H1 (cell line): Measurements from ENCODE around the gene C17orf100. TPM values are rescaled to one million over a fixed set of nuclear protein-coding genes. Genes with fewer than 3 reads are reported as not detected.

Experiments
- CTCF ChIA-PET: fragments of 300-600 bp; sonication (Branson Sonifier 250); formaldehyde crosslinking; loops from one replicate; lab custom pipeline; 2021; ENCODE audit not compliant: partially characterized antibody; lab: Charles Lee
- POLR2A ChIA-PET: fragments of 300-600 bp; sonication (Branson Sonifier 250); formaldehyde crosslinking; loops from one replicate; lab custom pipeline; 2021; ENCODE audit warnings: inconsistent platforms; ENCODE audit not compliant: partially characterized antibody; lab: Charles Lee
- DNase-seq, 2 experiments: peaks; one replicate each; pipeline versions ENCODE4 v3.0.0 to v3.0.0-alpha.2; 2010 to 2022; ENCODE audit warnings: low spot score in 2 of 2, low read depth in 1 of 2, mixed read lengths in 1 of 2
- FAIRE-seq: peaks from 2 replicates; lab custom pipeline; 2011; peaks lifted over from hg19 to GRCh38; lab: Jason Lieb, UNC
- H2AFZ ChIP-seq: 2 replicates; pipeline ENCODE4 v1.8.1; 2012; ENCODE audit warnings: low read length, inconsistent platforms
- H2AK5ac ChIP-seq: 2 replicates; pipeline ENCODE4 v1.6.1; 2013; ENCODE audit warnings: low read depth, low read length
- H2BK120ac ChIP-seq: replicated peaks from 2 replicates; pipeline ENCODE3; 2013; ENCODE audit warnings: low read depth, low read length, inconsistent platforms
- H2BK12ac ChIP-seq: 2 replicates; pipeline ENCODE4 v1.6.1; 2013; ENCODE audit warnings: low read depth, low read length
- H2BK15ac ChIP-seq: 2 replicates; pipeline ENCODE4 v1.6.1; 2013; ENCODE audit warnings: low read length
- H2BK20ac ChIP-seq: 2 replicates; pipeline ENCODE4 v1.6.1; 2013; ENCODE audit warnings: low read length
- H2BK5ac ChIP-seq: 2 replicates; pipeline ENCODE4 v1.6.1; 2013; ENCODE audit warnings: low read depth, low read length
- H3K14ac ChIP-seq: 2 replicates; pipeline ENCODE4 v1.6.1; 2013; ENCODE audit warnings: inconsistent platforms; ENCODE audit not compliant: insufficient read length
- H3K18ac ChIP-seq: 2 replicates; pipeline ENCODE4 v1.6.1; 2013; ENCODE audit warnings: low read length; ENCODE audit errors: extremely low read depth
- H3K23ac ChIP-seq: 2 replicates; pipeline ENCODE4 v1.6.1; 2013; ENCODE audit warnings: inconsistent platforms; ENCODE audit not compliant: insufficient read length
- H3K23me2 ChIP-seq: 2 replicates; pipeline ENCODE4 v1.6.1; 2013; ENCODE audit warnings: low read depth, low read length
- H3K27ac ChIP-seq: 2 replicates; pipeline ENCODE4 v1.6.1; 2011; ENCODE audit warnings: low read depth, low read length, inconsistent platforms
- H3K27me3 ChIP-seq, 4 experiments: replicated peaks in 1 of 4; 1 replicate in 1 of 4; 2 replicates in 3 of 4; pipeline versions ENCODE4 v1.6.1 to v1.8.1; 2011 to 2013; ENCODE audit warnings: low read length in 3 of 4, mild to moderate bottlenecking in 3 of 4, inconsistent platforms in 2 of 4, mixed read lengths in 2 of 4, moderate library complexity in 1 of 4; ENCODE audit not compliant: control insufficient read depth in 3 of 4, insufficient read depth in 3 of 4; ENCODE audit errors: extremely low read depth in 1 of 4
- H3K36me3 ChIP-seq, 4 experiments: 2 replicates each; pipeline versions ENCODE4 v1.6.1 to v1.8.1; 2011 to 2013; ENCODE audit warnings: mild to moderate bottlenecking in 4 of 4, low read length in 3 of 4, moderate library complexity in 2 of 4, control low read depth in 1 of 4, inconsistent platforms in 1 of 4; ENCODE audit not compliant: insufficient read depth in 4 of 4, control insufficient read depth in 2 of 4
- H3K4ac ChIP-seq: replicated peaks from 2 replicates; pipeline ENCODE3; 2013; ENCODE audit warnings: low read length, low read depth, mixed read lengths, inconsistent platforms; ENCODE audit not compliant: insufficient read length
- H3K4me1 ChIP-seq, 4 experiments: replicated peaks in 1 of 4; 1 replicate in 1 of 4; 2 replicates in 3 of 4; pipeline versions ENCODE4 v1.6.1 to v1.8.1; 2011 to 2013; ENCODE audit warnings: low read length in 3 of 4, inconsistent platforms in 2 of 4, mixed read lengths in 1 of 4; ENCODE audit not compliant: insufficient read depth in 4 of 4, control insufficient read depth in 3 of 4
- H3K4me2 ChIP-seq, 2 experiments: 2 replicates each; pipeline versions ENCODE4 v1.6.1 to v1.8.1; 2011 to 2013; ENCODE audit warnings: low read depth in 2 of 2, low read length in 2 of 2, control low read depth in 1 of 2, inconsistent platforms in 1 of 2, mild to moderate bottlenecking in 1 of 2; ENCODE audit not compliant: insufficient read depth in 1 of 2
- H3K4me3 ChIP-seq, 4 experiments: fragments of 200-600, 300-600 bp in 1 of 4; sonication (generic), shearing (Covaris generic), sonication (Bioruptor Twin) in 1 of 4; 2 replicates each; pipeline versions ENCODE4 v1.5.1 to v1.8.1; 2011 to 2016; ENCODE audit warnings: low read length in 4 of 4, low read depth in 3 of 4, control low read depth in 2 of 4, inconsistent platforms in 2 of 4, mild to moderate bottlenecking in 2 of 4, mixed read lengths in 1 of 4, moderate library complexity in 1 of 4; ENCODE audit not compliant: insufficient read depth in 2 of 4; ENCODE audit errors: extremely low read depth in 1 of 4
- H3K56ac ChIP-seq: replicated peaks from 2 replicates; pipeline ENCODE3; 2013; ENCODE audit warnings: low read depth, mild to moderate bottlenecking, mixed read lengths, low read length, inconsistent platforms; ENCODE audit not compliant: insufficient read length
- H3K79me1 ChIP-seq: 2 replicates; pipeline ENCODE4 v1.6.1; 2013; ENCODE audit warnings: low read depth, low read length, control low read depth
- H3K79me2 ChIP-seq, 2 experiments: 2 replicates each; pipeline versions ENCODE4 v1.6.1 to v1.8.1; 2012 to 2013; ENCODE audit warnings: low read length in 2 of 2, mild to moderate bottlenecking in 2 of 2, inconsistent platforms in 1 of 2; ENCODE audit not compliant: insufficient read depth in 2 of 2, control insufficient read depth in 1 of 2
- H3K9ac ChIP-seq, 4 experiments: replicated peaks in 1 of 4; 1 replicate in 1 of 4; 2 replicates in 3 of 4; pipeline versions ENCODE4 v1.6.1 to v1.8.1; 2011 to 2013; ENCODE audit warnings: low read depth in 3 of 4, low read length in 3 of 4, control low read depth in 2 of 4, mild to moderate bottlenecking in 2 of 4, moderate library complexity in 2 of 4, inconsistent platforms in 1 of 4; ENCODE audit errors: extremely low read depth in 1 of 4
- H3K9me3 ChIP-seq, 2 experiments: 2 replicates each; pipeline versions ENCODE4 v1.6.1 to v1.8.1; 2012 to 2013; ENCODE audit warnings: mild to moderate bottlenecking in 2 of 2, moderate library complexity in 2 of 2, control low read depth in 1 of 2, inconsistent platforms in 1 of 2, low read depth in 1 of 2, low read length in 1 of 2, mixed read lengths in 1 of 2; ENCODE audit not compliant: insufficient read depth in 2 of 2
- H4K20me1 ChIP-seq, 2 experiments: replicated peaks in 1 of 2; 2 replicates each; pipeline versions ENCODE3 to v1.8.1; 2011 to 2013; ENCODE audit warnings: inconsistent platforms in 2 of 2, low read length in 2 of 2, mild to moderate bottlenecking in 1 of 2; ENCODE audit not compliant: insufficient read depth in 2 of 2, control insufficient read depth in 1 of 2
- H4K5ac ChIP-seq: 2 replicates; pipeline ENCODE4 v1.6.1; 2013; ENCODE audit warnings: low read length, low read depth, mixed read lengths, inconsistent platforms; ENCODE audit not compliant: insufficient read length
- H4K8ac ChIP-seq: 2 replicates; pipeline ENCODE4 v1.8.0; 2013; ENCODE audit warnings: mild to moderate bottlenecking, moderate library complexity, low read length, inconsistent platforms; ENCODE audit not compliant: insufficient read depth; ENCODE audit errors: extremely low read depth
- H4K91ac ChIP-seq: replicated peaks from 2 replicates; pipeline ENCODE3; 2013; ENCODE audit warnings: low read length, mixed read lengths, inconsistent platforms; ENCODE audit not compliant: insufficient read length
- HDAC6 ChIP-seq: IDR thresholded peaks from one replicate; pipeline ENCODE4 v1.7.1; 2012; ENCODE audit warnings: low read depth, mild to moderate bottlenecking, inconsistent platforms, low read length, moderate library complexity
- WGBS, 2 experiments: shearing (Covaris generic) in 1 of 2; methylation state at CpG; one replicate each; pipeline versions ENCODE4 v1.1.6 to v1.1.7; 2013 to 2015; ENCODE audit warnings: low lambda C conversion rate in 2 of 2, mixed read lengths in 2 of 2, inconsistent platforms in 1 of 2, low coverage in 1 of 2, missing lambda C conversion rate in 1 of 2; ENCODE audit not compliant: insufficient replicate concordance in 2 of 2, insufficient coverage in 1 of 2, insufficient read length in 1 of 2; ENCODE audit errors: extremely low coverage in 1 of 2, missing lambda C conversion rate in 1 of 2; 5-methylcytosine and 5-hydroxymethylcytosine counted together
- polyA plus RNA-seq, 7 experiments: library from polyadenylated mRNA; depleted of rRNA in 3 of 7; stranded (reverse) in 5 of 7; unstranded in 2 of 7; fragments of >200 nt in 5 of 7; fragments of 200-250 nt in 2 of 7; gene quantifications; 1 replicate in 5 of 7; 2 replicates in 1 of 7; 4 replicates in 1 of 7; pipeline versions ENCODE4 v1.2.1 to v1.2.3, GENCODE V29; 2011 to 2013; ENCODE audit warnings: missing spikeins in 2 of 7, mixed read lengths in 2 of 7
- total RNA-seq: library from RNA; stranded (reverse); fragmentation: NEBNext Ultra II Directional; extraction: Animal tissue kit (Norgen Biotek cat#: 25700); gene quantifications from 2 replicates; pipeline ENCODE4 v1.2.1, GENCODE V29; 2021

Gene C17orf100
- total and polyA plus RNA-seq, 2 of the 8 experiments (the other 6 are each of a cell fraction or from before 2014, with no cell fraction given) = 2.1 to 2.8 TPM

GRCh38 chr17:6670999-6671398 is 19.4 kb downstream of the C17orf100 start:
- no peak overlapping the region for H3K14ac ChIP-seq
- H2BK12ac ChIP-seq = no peak overlapping the region
- H3K4me1 ChIP-seq = peaks cover 0 to 2% (median 1%) of the 10 kb centered on the region in 4 experiments; a peak in 1 of 7 replicates
- no peak for TF ChIP-seq HDAC6
- DNase-seq = no peak
- no peak overlapping the region for H3K4me2 ChIP-seq
- no peak overlapping the region for H3K23ac ChIP-seq
- no peak overlapping the region for H2AFZ ChIP-seq
- H2AK5ac ChIP-seq = no peak overlapping the region
- CTCF ChIA-PET = interaction anchor here (0.7 to 3.5 kb wide), 6 partner anchors 32 to 222 kb away, joined by 3 to 24 read pairs (median 7); no protein-coding TSS in a partner anchor
- H3K27me3 ChIP-seq = 0 out of 7 replicates have a peak, but pooled peaks cover 0 to 2% (median 0%) of the 10 kb centered on the region in 4 experiments
- H4K5ac ChIP-seq = no peak overlapping the region
- no peak overlapping the region for H4K91ac ChIP-seq
- POLR2A ChIA-PET = no interaction called here
- H3K9ac ChIP-seq = no peak overlapping the region
- H3K4me3 ChIP-seq = no peak overlapping the region
- H3K36me3 ChIP-seq = no peaks in the 10 kb centered on the region
- no peaks in the 10 kb centered on the region for H3K9me3 ChIP-seq
- H2BK5ac ChIP-seq = no peak overlapping the region
- no peaks in the 10 kb centered on the region for H3K23me2 ChIP-seq
- FAIRE-seq = no peak
- WGBS, 2 experiments = 86% methylated on average over 6 of the region's 6 CpGs; no CpG with 5 or more reads in 1 of the 2 experiments
- H2BK20ac ChIP-seq = no peak overlapping the region
- no peak overlapping the region for H3K18ac ChIP-seq
- H3K79me1 ChIP-seq = no peaks in the 10 kb centered on the region
- no peak overlapping the region for H3K27ac ChIP-seq
- no peak overlapping the region for H3K56ac ChIP-seq
- no peaks in the 10 kb centered on the region for H3K79me2 ChIP-seq
- no peak overlapping the region for H2BK120ac ChIP-seq
- H3K4ac ChIP-seq = no peak overlapping the region
- H4K20me1 ChIP-seq = peaks cover 0 to 2% of the 10 kb centered on the region in 2 experiments
- H2BK15ac ChIP-seq = no peak overlapping the region
- H4K8ac ChIP-seq = no peak overlapping the region
